Adipose tissue (tissue), 3 donors: ENCODE measurements around the gene SFRP5. TPM values are rescaled to one million over a fixed set of nuclear protein-coding genes. Genes with fewer than 3 reads are reported as not detected.

Experiments
- H3K27ac ChIP-seq: one replicate; pipeline ENCODE4 v1.5.1; 2013; ENCODE audit warnings: low read depth, low read length
- WGBS, 3 donors: extraction: QIAGEN DNeasy Blood & Tissue Kit; methylation state at CpG; one replicate each; pipeline ENCODE4 v1.1.7; 2013; 5-methylcytosine and 5-hydroxymethylcytosine counted together
- polyA plus RNA-seq, 3 donors: library from polyadenylated mRNA; stranded (reverse); fragments of 200-250 nt; gene quantifications; one replicate each; pipeline ENCODE4 v1.2.3, GENCODE V29; 2013
- donor health status: healthy with polysubstance abuse.
- donor health status: Bipolar disorder and iron deficiency.
- donor health status: healthy.

The SFRP5 gene
- 10 to 100 TPM in 1 of 3 donors, under 1 TPM in 2; 0.11 to 86.2 (median 0.67) TPM for polyA plus RNA-seq

- 7 to 16% (median 10%) methylated on average over 20 to 41 of the region's 44 CpGs for WGBS, 3 donors
- no peak within 1 kb of the TSS for H3K27ac ChIP-seq
Observed at GRCh38 chr10:97771913-97772823, at the start of gene SFRP5. SFRP5 (minus strand) TSS chr10:97771999; CDS start chr10:97771833, 166 bp downstream.

GRCh38 chr10:97820096-97820704 is 48.4 kb upstream of the SFRP5 start:
- H3K27ac ChIP-seq: no peak overlapping the region
- 82 to 92% (median 87%) methylated on average over 8 of the region's 8 CpGs for WGBS, 3 donors

- no peak overlapping the region for H3K27ac ChIP-seq
Observed at GRCh38 chr10:97818572-97818971, 46.8 kb upstream of the SFRP5 start.

GRCh38 chr10:97816609-97817008 is 44.8 kb upstream of the SFRP5 start:
- 78 to 89% (median 89%) methylated on average over 4 of the region's 4 CpGs for WGBS, 3 donors
- H3K27ac ChIP-seq: no peak overlapping the region

GRCh38 chr10:97814996-97815395 is 43.2 kb upstream of the SFRP5 start:
- WGBS, 3 donors: 86 to 91% (median 90%) methylated on average over 5 of the region's 5 CpGs
- H3K27ac ChIP-seq: no peak overlapping the region

GRCh38 chr10:97813311-97813710 is 41.5 kb upstream of the SFRP5 start:
- H3K27ac ChIP-seq: no peak overlapping the region
- 50 to 65% (median 57%) methylated on average over 3 of the region's 3 CpGs for WGBS, 3 donors

- WGBS, 3 donors: 76 to 81% (median 81%) methylated on average over 8 of the region's 8 CpGs
- H3K27ac ChIP-seq: no peak overlapping the region
Observed at GRCh38 chr10:97812696-97813095, 40.9 kb upstream of the SFRP5 start.

GRCh38 chr10:97811958-97812357 is 40.2 kb upstream of the SFRP5 start:
- 56 to 74% (median 61%) methylated on average over 3 of the region's 3 CpGs for WGBS, 3 donors
- no peak overlapping the region for H3K27ac ChIP-seq

GRCh38 chr10:97810446-97810845 is 38.6 kb upstream of the SFRP5 start:
- 77 to 85% (median 84%) methylated on average over 7 of the region's 7 CpGs for WGBS, 3 donors
- no peak overlapping the region for H3K27ac ChIP-seq

GRCh38 chr10:97805949-97806348 is 34.1 kb upstream of the SFRP5 start:
- 79 to 85% (median 83%) methylated on average over 6 of the region's 6 CpGs for WGBS, 3 donors
- H3K27ac ChIP-seq: no peak overlapping the region

- 68 to 73% (median 69%) methylated on average over 12 of the region's 12 CpGs for WGBS, 3 donors
Observed at GRCh38 chr10:97805096-97805884, 33.5 kb upstream of the SFRP5 start.

GRCh38 chr10:97801422-97801821 is 29.6 kb upstream of the SFRP5 start:
- H3K27ac ChIP-seq: no peak overlapping the region
- 53 to 75% (median 62%) methylated on average over 5 of the region's 5 CpGs for WGBS, 3 donors

More at GRCh38 chr10:97805096-97805884, 33.5 kb upstream of the SFRP5 start:
- no peak overlapping the region for H3K27ac ChIP-seq

GRCh38 chr10:97800474-97800873 is 28.7 kb upstream of the SFRP5 start:
- no peak overlapping the region for H3K27ac ChIP-seq
- WGBS, 3 donors: 84 to 91% (median 85%) methylated on average over 9 of the region's 9 CpGs

GRCh38 chr10:97798958-97799610 is 27.3 kb upstream of the SFRP5 start:
- 83 to 92% (median 91%) methylated on average over 1 of the region's 1 CpG for whole genome bisulfite sequencing, 3 donors
- no peak overlapping the region for H3K27ac ChIP-seq

GRCh38 chr10:97796651-97797050 is 24.9 kb upstream of the SFRP5 start:
- 26 to 59% (median 28%) methylated on average over 3 of the region's 3 CpGs for WGBS, 3 donors
- H3K27ac ChIP-seq: no peak overlapping the region

GRCh38 chr10:97795886-97796285 is 24.1 kb upstream of the SFRP5 start:
- 54 to 79% (median 63%) methylated on average over 4 of the region's 4 CpGs for WGBS, 3 donors
- no peak overlapping the region for H3K27ac ChIP-seq

GRCh38 chr10:97791824-97792721 is 20.3 kb upstream of the SFRP5 start:
- no peak overlapping the region for H3K27ac ChIP-seq
- WGBS, 3 donors: 13 to 27% (median 26%) methylated on average over 13 of the region's 13 CpGs
